ENCODE data around the gene IL3RA. TPM values are rescaled to one million over a fixed set of nuclear protein-coding genes. Genes with fewer than 3 reads are reported as not detected.
"Not testable (repeated sequence)": the region's sequence is repeated elsewhere in the genome, so short reads cannot be mapped to it uniquely, and the experiment has no call there.

Gene IL3RA
- total and polyA plus RNA-seq, 7 experiments from 2014 or later, result 0.12 to 23.7 (median 7.9) TPM; not detected in 2

GRCh38 chrX:1403228-1403627 lies 66.6 kb downstream of the IL3RA start:
- Histone ChIP-seq H3K27ac (ENCODE audit: low read depth, low read length) (no peak overlapping the region), H3K4me3 (ENCODE audit: low read length) (no peak overlapping the region), H3K36me3 (ENCODE audit: control insufficient read depth in 2 of 3, insufficient read depth in 3 of 3, low read length in 3 of 3) (peaks cover 13 to 70% (median 34%) of the 10 kb centered on the region in 3 experiments), H3K9me3 (ENCODE audit: control insufficient read depth in 2 of 3, low read length in 3 of 3) (no peaks in the 10 kb centered on the region), H3K4me1 (ENCODE audit: control insufficient read depth in 2 of 2, insufficient read depth in 2 of 2, low read length in 2 of 2) (no peaks in the 10 kb centered on the region), H3K27me3 (ENCODE audit: control insufficient read depth in 2 of 2, insufficient read depth in 2 of 2, low read length in 2 of 2) (no peaks in the 10 kb centered on the region)
- ATAC-seq, result no peak
- no peaks in the 10 kb centered on the region for H3K4me1 Mint-ChIP-seq
- no peak overlapping the region for H3K4me3 Mint-ChIP-seq
- intact Hi-C loops (cut with micrococcal nuclease), result no loop called here
- H3K9me3 Mint-ChIP-seq, result no peaks in the 10 kb centered on the region
- ChIA-PET CTCF (no interaction called here), POLR2A (no interaction called here)
- H3K27me3 Mint-ChIP-seq, result no peaks in the 10 kb centered on the region
- H3K27ac Mint-ChIP-seq, result no peak overlapping the region
- DNase-seq, result no peak
- H3K36me3 Mint-ChIP-seq, result no peaks in the 10 kb centered on the region

- intact Hi-C loops (cut with micrococcal nuclease); ATAC-seq; H3K27me3 Mint-ChIP-seq; CTCF ChIA-PET; DNase-seq; H3K4me3 ChIP-seq (ENCODE audit: low read length); H3K27ac ChIP-seq (ENCODE audit: low read depth, low read length); H3K4me1 Mint-ChIP-seq; H3K4me1 ChIP-seq (ENCODE audit: control insufficient read depth in 2 of 2, insufficient read depth in 2 of 2, low read length in 2 of 2); H3K9me3 Mint-ChIP-seq; H3K4me3 Mint-ChIP-seq; H3K9me3 ChIP-seq (ENCODE audit: control insufficient read depth in 2 of 3, low read length in 3 of 3); H3K36me3 Mint-ChIP-seq; H3K27me3 ChIP-seq (ENCODE audit: control insufficient read depth in 2 of 2, insufficient read depth in 2 of 2, low read length in 2 of 2); POLR2A ChIA-PET; H3K27ac Mint-ChIP-seq: not testable (repeated sequence)
- peaks cover 13 to 70% (median 34%) of the 10 kb centered on the region in 3 experiments for H3K36me3 ChIP-seq (ENCODE audit: control insufficient read depth in 2 of 3, insufficient read depth in 3 of 3, low read length in 3 of 3)
These were observed 67.3 kb downstream of the IL3RA start for GRCh38 chrX:1403867-1404266.

- H3K9me3 Mint-ChIP-seq; H3K27ac ChIP-seq (ENCODE audit: low read depth, low read length); H3K27me3 ChIP-seq (ENCODE audit: control insufficient read depth in 2 of 2, insufficient read depth in 2 of 2, low read length in 2 of 2); ATAC-seq; H3K4me3 ChIP-seq (ENCODE audit: low read length); H3K4me3 Mint-ChIP-seq; H3K9me3 ChIP-seq (ENCODE audit: control insufficient read depth in 2 of 3, low read length in 3 of 3); H3K27ac Mint-ChIP-seq; DNase-seq; H3K4me1 ChIP-seq (ENCODE audit: control insufficient read depth in 2 of 2, insufficient read depth in 2 of 2, low read length in 2 of 2); H3K4me1 Mint-ChIP-seq; H3K27me3 Mint-ChIP-seq; H3K36me3 Mint-ChIP-seq; CTCF ChIA-PET; POLR2A ChIA-PET: not testable (repeated sequence)
- intact Hi-C loops (cut with micrococcal nuclease), result loop anchor here in 1 of 2 donors (1.0 kb wide), 1 partner anchor 9 kb away; no protein-coding TSS in a partner anchor
- peaks cover 13 to 71% (median 34%) of the 10 kb centered on the region in 3 experiments for H3K36me3 ChIP-seq (ENCODE audit: control insufficient read depth in 2 of 3, insufficient read depth in 3 of 3, low read length in 3 of 3)
These were observed 69.2 kb downstream of the IL3RA start for GRCh38 chrX:1405769-1406168.

GRCh38 chrX:1407035-1407434 lies 70.5 kb downstream of the IL3RA start:
- H3K36me3 ChIP-seq (ENCODE audit: control insufficient read depth in 2 of 3, insufficient read depth in 3 of 3, low read length in 3 of 3), result peaks cover 13 to 71% (median 34%) of the 10 kb centered on the region in 3 experiments
- H3K4me3 Mint-ChIP-seq, result no peak overlapping the region
- POLR2A ChIA-PET, result no interaction called here

DNA sequence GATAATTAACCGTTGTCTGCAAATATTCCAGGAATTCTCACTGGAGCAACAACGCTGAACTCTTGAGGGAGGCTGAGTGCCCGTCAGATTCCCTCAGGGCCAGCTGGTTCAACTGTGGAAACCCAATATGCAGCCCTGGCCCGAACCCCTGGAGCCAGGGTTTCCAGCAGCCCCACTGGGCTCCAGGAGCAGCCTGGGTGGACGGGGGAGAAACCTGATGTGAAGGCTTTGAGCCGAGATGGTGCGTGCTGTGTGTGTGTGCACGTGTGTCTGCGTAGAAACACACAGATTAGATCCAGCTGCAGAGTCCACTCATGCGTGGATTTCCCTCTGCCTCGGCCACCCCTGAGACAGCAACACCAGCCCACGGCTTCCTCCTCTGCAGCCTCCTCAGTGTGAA lies 74.7 kb downstream of the IL3RA start:
- Mint-ChIP-seq H3K27me3 (no peaks in the 10 kb centered on the region), H3K9me3 (peaks cover 0 to 13% (median 0%) of the 10 kb centered on the region in 11 donors), H3K4me3 (no peak overlapping the region), H3K4me1 (no peaks in the 10 kb centered on the region), H3K36me3 (peaks cover 4 to 35% (median 19%) of the 10 kb centered on the region in 5 donors), H3K27ac (no peak overlapping the region)
- peaks cover 0 to 4% (median 0%) of the 10 kb centered on the region in 3 experiments for H3K9me3 ChIP-seq (ENCODE audit: control insufficient read depth in 2 of 3, low read length in 3 of 3)
- no peak overlapping the region for H3K4me3 ChIP-seq (ENCODE audit: low read length)
- peaks cover 8 to 59% (median 9%) of the 10 kb centered on the region in 3 experiments for H3K36me3 ChIP-seq (ENCODE audit: control insufficient read depth in 2 of 3, insufficient read depth in 3 of 3, low read length in 3 of 3)
- no peaks in the 10 kb centered on the region for H3K27me3 ChIP-seq (ENCODE audit: control insufficient read depth in 2 of 2, insufficient read depth in 2 of 2, low read length in 2 of 2)
- ChIA-PET POLR2A (no interaction called here), CTCF (no interaction called here)
- ATAC-seq (no peak), DNase-seq (no peak)
- intact Hi-C loops (cut with micrococcal nuclease), result no loop called here
- no peaks in the 10 kb centered on the region for H3K4me1 ChIP-seq (ENCODE audit: control insufficient read depth in 2 of 2, insufficient read depth in 2 of 2, low read length in 2 of 2)
- no peak overlapping the region for H3K27ac ChIP-seq (ENCODE audit: low read depth, low read length)

More at GRCh38 chrX:1407035-1407434, 70.5 kb downstream of the IL3RA start:
- H3K4me1 ChIP-seq (ENCODE audit: control insufficient read depth in 2 of 2, insufficient read depth in 2 of 2, low read length in 2 of 2), result no peaks in the 10 kb centered on the region
- no peak overlapping the region for H3K4me3 ChIP-seq (ENCODE audit: low read length)
- Mint-ChIP-seq H3K27ac (no peak overlapping the region), H3K27me3 (no peaks in the 10 kb centered on the region), H3K36me3 (peaks cover 0 to 13% (median 3%) of the 10 kb centered on the region in 5 donors), H3K9me3 (peaks cover 0 to 11% (median 0%) of the 10 kb centered on the region in 11 donors), H3K4me1 (no peaks in the 10 kb centered on the region)
- no peaks in the 10 kb centered on the region for H3K27me3 ChIP-seq (ENCODE audit: control insufficient read depth in 2 of 2, insufficient read depth in 2 of 2, low read length in 2 of 2)
- no peaks in the 10 kb centered on the region for H3K9me3 ChIP-seq (ENCODE audit: control insufficient read depth in 2 of 3, low read length in 3 of 3)
- CTCF ChIA-PET, result no interaction called here
- ATAC-seq (no peak), DNase-seq (no peak)
- no peak overlapping the region for H3K27ac ChIP-seq (ENCODE audit: low read depth, low read length)
- intact Hi-C loops (cut with micrococcal nuclease), result no loop called here

DNA sequence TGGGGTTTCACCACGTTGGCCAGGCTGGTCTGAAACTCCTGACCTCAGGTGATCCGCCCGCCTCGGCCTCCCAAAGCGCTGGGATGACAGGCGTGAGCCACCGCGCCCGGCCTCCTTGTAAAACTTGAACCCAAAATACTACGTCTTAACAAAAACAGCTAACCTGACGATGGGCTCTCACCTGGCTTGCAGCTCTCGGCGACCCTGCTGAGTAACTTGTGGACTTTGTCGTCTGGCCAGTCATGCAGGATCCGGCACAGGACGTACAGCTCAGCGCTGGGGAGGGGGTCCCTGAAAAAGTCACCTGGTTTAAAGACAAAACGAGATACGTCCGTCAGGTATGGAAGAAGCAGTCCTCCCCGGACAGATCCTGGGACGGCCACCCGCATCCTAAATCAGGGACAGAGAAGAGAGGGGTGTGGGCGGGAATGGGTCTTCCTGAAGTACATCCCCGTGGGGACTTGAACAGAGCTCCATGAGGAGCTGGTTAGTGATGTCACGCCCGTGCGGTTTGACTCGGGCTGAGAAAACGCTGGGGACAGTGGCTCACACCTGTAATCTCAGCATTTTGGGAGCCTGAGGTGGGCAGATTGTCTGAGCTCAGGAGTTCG lies 76.1 kb downstream of the IL3RA start:
- intact Hi-C loops (cut with micrococcal nuclease), result no loop called here

GRCh38 chrX:1416327-1416784 lies 79.8 kb downstream of the IL3RA start:
- no peak overlapping the region for H3K27ac ChIP-seq (ENCODE audit: low read depth, low read length)
- no peaks in the 10 kb centered on the region for H3K27me3 Mint-ChIP-seq
- no peak overlapping the region for H3K4me3 Mint-ChIP-seq
- DNase-seq (no peak), ATAC-seq (no peak)
- H3K4me3 ChIP-seq (ENCODE audit: low read length), result no peak overlapping the region
- ChIA-PET CTCF (no interaction called here), POLR2A (no interaction called here)
- intact Hi-C loops (cut with micrococcal nuclease), result no loop called here
- no peak overlapping the region for H3K27ac Mint-ChIP-seq
- peaks cover 0 to 17% (median 0%) of the 10 kb centered on the region in 3 experiments for H3K9me3 ChIP-seq (ENCODE audit: control insufficient read depth in 2 of 3, low read length in 3 of 3)
- H3K36me3 ChIP-seq (ENCODE audit: control insufficient read depth in 2 of 3, insufficient read depth in 3 of 3, low read length in 3 of 3), result peaks cover 0 to 73% (median 8%) of the 10 kb centered on the region in 3 experiments
- peaks cover 0 to 15% (median 7%) of the 10 kb centered on the region in 11 donors for H3K9me3 Mint-ChIP-seq
- H3K4me1 ChIP-seq (ENCODE audit: control insufficient read depth in 2 of 2, insufficient read depth in 2 of 2, low read length in 2 of 2), result no peaks in the 10 kb centered on the region
- H3K27me3 ChIP-seq (ENCODE audit: control insufficient read depth in 2 of 2, insufficient read depth in 2 of 2, low read length in 2 of 2), result no peaks in the 10 kb centered on the region
- peaks cover 0 to 9% (median 5%) of the 10 kb centered on the region in 7 donors for H3K4me1 Mint-ChIP-seq
- H3K36me3 Mint-ChIP-seq, result peaks cover 11 to 41% (median 26%) of the 10 kb centered on the region in 5 donors

More for the DNA sequence above, 76.1 kb downstream of the IL3RA start:
- H3K36me3 ChIP-seq (ENCODE audit: control insufficient read depth in 2 of 3, insufficient read depth in 3 of 3, low read length in 3 of 3), result peaks cover 0 to 53% (median 0%) of the 10 kb centered on the region in 3 experiments
- H3K9me3 Mint-ChIP-seq, result peaks cover 0 to 13% (median 0%) of the 10 kb centered on the region in 11 donors
- H3K4me3 Mint-ChIP-seq, result no peak overlapping the region
- H3K27me3 Mint-ChIP-seq, result no peaks in the 10 kb centered on the region
- no peak for ATAC-seq
- CTCF ChIA-PET, result no interaction called here
- H3K36me3 Mint-ChIP-seq, result peaks cover 4 to 35% (median 19%) of the 10 kb centered on the region in 5 donors
- H3K9me3 ChIP-seq (ENCODE audit: control insufficient read depth in 2 of 3, low read length in 3 of 3), result peaks cover 0 to 4% (median 0%) of the 10 kb centered on the region in 3 experiments
- no peak overlapping the region for H3K27ac ChIP-seq (ENCODE audit: low read depth, low read length)
- H3K4me3 ChIP-seq (ENCODE audit: low read length), result no peak overlapping the region
- H3K4me1 Mint-ChIP-seq, result no peaks in the 10 kb centered on the region
- H3K27me3 ChIP-seq (ENCODE audit: control insufficient read depth in 2 of 2, insufficient read depth in 2 of 2, low read length in 2 of 2), result no peaks in the 10 kb centered on the region
- no peak for DNase-seq
- POLR2A ChIA-PET, result no interaction called here
- H3K27ac Mint-ChIP-seq, result peak overlapping the region in 1 of 9 donors; percentile 14
- no peaks in the 10 kb centered on the region for H3K4me1 ChIP-seq (ENCODE audit: control insufficient read depth in 2 of 2, insufficient read depth in 2 of 2, low read length in 2 of 2)
